H1 (cell line): Measurements from ENCODE around the gene AIG1. TPM values are rescaled to one million over a fixed set of nuclear protein-coding genes. Genes with fewer than 3 reads are reported as not detected.

Experiments
- CTCF ChIA-PET: fragments of 300-600 bp; sonication (Branson Sonifier 250); formaldehyde crosslinking; loops from one replicate; lab custom pipeline; 2021; ENCODE audit not compliant: partially characterized antibody; lab: Charles Lee
- POLR2A ChIA-PET: fragments of 300-600 bp; sonication (Branson Sonifier 250); formaldehyde crosslinking; loops from one replicate; lab custom pipeline; 2021; ENCODE audit warnings: inconsistent platforms; ENCODE audit not compliant: partially characterized antibody; lab: Charles Lee
- DNase-seq, 2 experiments: peaks; one replicate each; pipeline versions ENCODE4 v3.0.0 to v3.0.0-alpha.2; 2010 to 2022; ENCODE audit warnings: low spot score in 2 of 2, low read depth in 1 of 2, mixed read lengths in 1 of 2
- FAIRE-seq: peaks from 2 replicates; lab custom pipeline; 2011; peaks lifted over from hg19 to GRCh38; lab: Jason Lieb, UNC
- H2AFZ ChIP-seq: 2 replicates; pipeline ENCODE4 v1.8.1; 2012; ENCODE audit warnings: low read length, inconsistent platforms
- H2AK5ac ChIP-seq: 2 replicates; pipeline ENCODE4 v1.6.1; 2013; ENCODE audit warnings: low read depth, low read length
- H2BK120ac ChIP-seq: replicated peaks from 2 replicates; pipeline ENCODE3; 2013; ENCODE audit warnings: low read depth, low read length, inconsistent platforms
- H2BK12ac ChIP-seq: 2 replicates; pipeline ENCODE4 v1.6.1; 2013; ENCODE audit warnings: low read depth, low read length
- H2BK15ac ChIP-seq: 2 replicates; pipeline ENCODE4 v1.6.1; 2013; ENCODE audit warnings: low read length
- H2BK20ac ChIP-seq: 2 replicates; pipeline ENCODE4 v1.6.1; 2013; ENCODE audit warnings: low read length
- H2BK5ac ChIP-seq: 2 replicates; pipeline ENCODE4 v1.6.1; 2013; ENCODE audit warnings: low read depth, low read length
- H3K14ac ChIP-seq: 2 replicates; pipeline ENCODE4 v1.6.1; 2013; ENCODE audit warnings: inconsistent platforms; ENCODE audit not compliant: insufficient read length
- H3K18ac ChIP-seq: 2 replicates; pipeline ENCODE4 v1.6.1; 2013; ENCODE audit warnings: low read length; ENCODE audit errors: extremely low read depth
- H3K23ac ChIP-seq: 2 replicates; pipeline ENCODE4 v1.6.1; 2013; ENCODE audit warnings: inconsistent platforms; ENCODE audit not compliant: insufficient read length
- H3K23me2 ChIP-seq: 2 replicates; pipeline ENCODE4 v1.6.1; 2013; ENCODE audit warnings: low read depth, low read length
- H3K27ac ChIP-seq: 2 replicates; pipeline ENCODE4 v1.6.1; 2011; ENCODE audit warnings: low read depth, low read length, inconsistent platforms
- H3K27me3 ChIP-seq, 4 experiments: replicated peaks in 1 of 4; 1 replicate in 1 of 4; 2 replicates in 3 of 4; pipeline versions ENCODE4 v1.6.1 to v1.8.1; 2011 to 2013; ENCODE audit warnings: low read length in 3 of 4, mild to moderate bottlenecking in 3 of 4, inconsistent platforms in 2 of 4, mixed read lengths in 2 of 4, moderate library complexity in 1 of 4; ENCODE audit not compliant: control insufficient read depth in 3 of 4, insufficient read depth in 3 of 4; ENCODE audit errors: extremely low read depth in 1 of 4
- H3K36me3 ChIP-seq, 4 experiments: 2 replicates each; pipeline versions ENCODE4 v1.6.1 to v1.8.1; 2011 to 2013; ENCODE audit warnings: mild to moderate bottlenecking in 4 of 4, low read length in 3 of 4, moderate library complexity in 2 of 4, control low read depth in 1 of 4, inconsistent platforms in 1 of 4; ENCODE audit not compliant: insufficient read depth in 4 of 4, control insufficient read depth in 2 of 4
- H3K4ac ChIP-seq: replicated peaks from 2 replicates; pipeline ENCODE3; 2013; ENCODE audit warnings: low read length, low read depth, mixed read lengths, inconsistent platforms; ENCODE audit not compliant: insufficient read length
- H3K4me1 ChIP-seq, 4 experiments: replicated peaks in 1 of 4; 1 replicate in 1 of 4; 2 replicates in 3 of 4; pipeline versions ENCODE4 v1.6.1 to v1.8.1; 2011 to 2013; ENCODE audit warnings: low read length in 3 of 4, inconsistent platforms in 2 of 4, mixed read lengths in 1 of 4; ENCODE audit not compliant: insufficient read depth in 4 of 4, control insufficient read depth in 3 of 4
- H3K4me2 ChIP-seq, 2 experiments: 2 replicates each; pipeline versions ENCODE4 v1.6.1 to v1.8.1; 2011 to 2013; ENCODE audit warnings: low read depth in 2 of 2, low read length in 2 of 2, control low read depth in 1 of 2, inconsistent platforms in 1 of 2, mild to moderate bottlenecking in 1 of 2; ENCODE audit not compliant: insufficient read depth in 1 of 2
- H3K4me3 ChIP-seq, 4 experiments: fragments of 200-600, 300-600 bp in 1 of 4; sonication (generic), shearing (Covaris generic), sonication (Bioruptor Twin) in 1 of 4; 2 replicates each; pipeline versions ENCODE4 v1.5.1 to v1.8.1; 2011 to 2016; ENCODE audit warnings: low read length in 4 of 4, low read depth in 3 of 4, control low read depth in 2 of 4, inconsistent platforms in 2 of 4, mild to moderate bottlenecking in 2 of 4, mixed read lengths in 1 of 4, moderate library complexity in 1 of 4; ENCODE audit not compliant: insufficient read depth in 2 of 4; ENCODE audit errors: extremely low read depth in 1 of 4
- H3K56ac ChIP-seq: replicated peaks from 2 replicates; pipeline ENCODE3; 2013; ENCODE audit warnings: low read depth, mild to moderate bottlenecking, mixed read lengths, low read length, inconsistent platforms; ENCODE audit not compliant: insufficient read length
- H3K79me1 ChIP-seq: 2 replicates; pipeline ENCODE4 v1.6.1; 2013; ENCODE audit warnings: low read depth, low read length, control low read depth
- H3K79me2 ChIP-seq, 2 experiments: 2 replicates each; pipeline versions ENCODE4 v1.6.1 to v1.8.1; 2012 to 2013; ENCODE audit warnings: low read length in 2 of 2, mild to moderate bottlenecking in 2 of 2, inconsistent platforms in 1 of 2; ENCODE audit not compliant: insufficient read depth in 2 of 2, control insufficient read depth in 1 of 2
- H3K9ac ChIP-seq, 4 experiments: replicated peaks in 1 of 4; 1 replicate in 1 of 4; 2 replicates in 3 of 4; pipeline versions ENCODE4 v1.6.1 to v1.8.1; 2011 to 2013; ENCODE audit warnings: low read depth in 3 of 4, low read length in 3 of 4, control low read depth in 2 of 4, mild to moderate bottlenecking in 2 of 4, moderate library complexity in 2 of 4, inconsistent platforms in 1 of 4; ENCODE audit errors: extremely low read depth in 1 of 4
- H3K9me3 ChIP-seq, 2 experiments: 2 replicates each; pipeline versions ENCODE4 v1.6.1 to v1.8.1; 2012 to 2013; ENCODE audit warnings: mild to moderate bottlenecking in 2 of 2, moderate library complexity in 2 of 2, control low read depth in 1 of 2, inconsistent platforms in 1 of 2, low read depth in 1 of 2, low read length in 1 of 2, mixed read lengths in 1 of 2; ENCODE audit not compliant: insufficient read depth in 2 of 2
- H4K20me1 ChIP-seq, 2 experiments: replicated peaks in 1 of 2; 2 replicates each; pipeline versions ENCODE3 to v1.8.1; 2011 to 2013; ENCODE audit warnings: inconsistent platforms in 2 of 2, low read length in 2 of 2, mild to moderate bottlenecking in 1 of 2; ENCODE audit not compliant: insufficient read depth in 2 of 2, control insufficient read depth in 1 of 2
- H4K5ac ChIP-seq: 2 replicates; pipeline ENCODE4 v1.6.1; 2013; ENCODE audit warnings: low read length, low read depth, mixed read lengths, inconsistent platforms; ENCODE audit not compliant: insufficient read length
- H4K8ac ChIP-seq: 2 replicates; pipeline ENCODE4 v1.8.0; 2013; ENCODE audit warnings: mild to moderate bottlenecking, moderate library complexity, low read length, inconsistent platforms; ENCODE audit not compliant: insufficient read depth; ENCODE audit errors: extremely low read depth
- H4K91ac ChIP-seq: replicated peaks from 2 replicates; pipeline ENCODE3; 2013; ENCODE audit warnings: low read length, mixed read lengths, inconsistent platforms; ENCODE audit not compliant: insufficient read length
- BACH1 ChIP-seq: IDR thresholded peaks from 2 replicates; pipeline ENCODE4 v1.6.1; 2012; ENCODE audit warnings: low read length, improper control_type of control experiment
- BCL11A ChIP-seq, 2 experiments: IDR thresholded peaks; one replicate each; pipeline ENCODE4 v1.6.1; 2011; ENCODE audit warnings: low read depth in 2 of 2, low read length in 2 of 2, mild to moderate bottlenecking in 2 of 2
- CBX5 ChIP-seq: fragments of 300-800, 300-1000 bp; sonication (generic); IDR thresholded peaks from 2 replicates; pipeline ENCODE4 v1.7.1; 2016; ENCODE audit warnings: antibody characterized with exemption, low read length, low read depth
- CHD2 ChIP-seq: IDR thresholded peaks from 2 replicates; pipeline ENCODE4 v1.6.1; 2012; ENCODE audit warnings: low read length, improper control_type of control experiment
- E2F6 ChIP-seq: IDR thresholded peaks from 2 replicates; pipeline ENCODE4 v1.6.1; 2012; ENCODE audit warnings: inconsistent platforms
- HDAC6 ChIP-seq: IDR thresholded peaks from one replicate; pipeline ENCODE4 v1.7.1; 2012; ENCODE audit warnings: low read depth, mild to moderate bottlenecking, inconsistent platforms, low read length, moderate library complexity
- KDM1A ChIP-seq: fragments of 200-600, 300-600 bp; sonication (generic); IDR thresholded peaks from 2 replicates; pipeline ENCODE4 v1.7.1; 2016; ENCODE audit warnings: mild to moderate bottlenecking, low read length, borderline replicate concordance
- KDM4A ChIP-seq: IDR thresholded peaks from one replicate; pipeline ENCODE4 v1.7.1; 2012; ENCODE audit warnings: low read depth, mild to moderate bottlenecking, moderate library complexity, low read length, inconsistent platforms; ENCODE audit not compliant: severe bottlenecking
- MAX ChIP-seq: IDR thresholded peaks from 2 replicates; pipeline ENCODE4 v1.6.1; 2012; ENCODE audit warnings: inconsistent platforms
- SAP30 ChIP-seq: fragments of 300-600 bp; sonication (generic); IDR thresholded peaks from 2 replicates; pipeline ENCODE4 v1.7.1; 2012; ENCODE audit warnings: low read length, moderate library complexity, mild to moderate bottlenecking, inconsistent platforms; ENCODE audit not compliant: insufficient read depth, insufficient replicate concordance
- SP1 ChIP-seq: IDR thresholded peaks from 2 replicates; pipeline ENCODE4 v1.6.1; 2011; ENCODE audit warnings: low read depth, low read length
- SP4 ChIP-seq: IDR thresholded peaks from 2 replicates; pipeline ENCODE4 v1.6.1; 2012; ENCODE audit warnings: low read length, inconsistent platforms
- TAF1 ChIP-seq: IDR thresholded peaks from 2 replicates; pipeline ENCODE4 v1.6.1; 2011; ENCODE audit warnings: mild to moderate bottlenecking, low read depth, low read length
- TBP ChIP-seq: IDR thresholded peaks from 2 replicates; pipeline ENCODE4 v1.6.1; 2011; ENCODE audit warnings: low read depth, low read length, improper control_type of control experiment
- YY1 ChIP-seq: IDR thresholded peaks from 2 replicates; pipeline ENCODE4 v1.6.1; 2011; ENCODE audit warnings: low read depth, mild to moderate bottlenecking, low read length
- WGBS, 2 experiments: shearing (Covaris generic) in 1 of 2; methylation state at CpG; one replicate each; pipeline versions ENCODE4 v1.1.6 to v1.1.7; 2013 to 2015; ENCODE audit warnings: low lambda C conversion rate in 2 of 2, mixed read lengths in 2 of 2, inconsistent platforms in 1 of 2, low coverage in 1 of 2, missing lambda C conversion rate in 1 of 2; ENCODE audit not compliant: insufficient replicate concordance in 2 of 2, insufficient coverage in 1 of 2, insufficient read length in 1 of 2; ENCODE audit errors: extremely low coverage in 1 of 2, missing lambda C conversion rate in 1 of 2; 5-methylcytosine and 5-hydroxymethylcytosine counted together
- polyA plus RNA-seq, 7 experiments: library from polyadenylated mRNA; depleted of rRNA in 3 of 7; stranded (reverse) in 5 of 7; unstranded in 2 of 7; fragments of >200 nt in 5 of 7; fragments of 200-250 nt in 2 of 7; gene quantifications; 1 replicate in 5 of 7; 2 replicates in 1 of 7; 4 replicates in 1 of 7; pipeline versions ENCODE4 v1.2.1 to v1.2.3, GENCODE V29; 2011 to 2013; ENCODE audit warnings: missing spikeins in 2 of 7, mixed read lengths in 2 of 7
- total RNA-seq: library from RNA; stranded (reverse); fragmentation: NEBNext Ultra II Directional; extraction: Animal tissue kit (Norgen Biotek cat#: 25700); gene quantifications from 2 replicates; pipeline ENCODE4 v1.2.1, GENCODE V29; 2021

Gene AIG1
- total and polyA plus RNA-seq, 2 of the 8 experiments (the other 6 are each of a cell fraction or from before 2014, with no cell fraction given) = 56.6 to 58.4 TPM

DNA sequence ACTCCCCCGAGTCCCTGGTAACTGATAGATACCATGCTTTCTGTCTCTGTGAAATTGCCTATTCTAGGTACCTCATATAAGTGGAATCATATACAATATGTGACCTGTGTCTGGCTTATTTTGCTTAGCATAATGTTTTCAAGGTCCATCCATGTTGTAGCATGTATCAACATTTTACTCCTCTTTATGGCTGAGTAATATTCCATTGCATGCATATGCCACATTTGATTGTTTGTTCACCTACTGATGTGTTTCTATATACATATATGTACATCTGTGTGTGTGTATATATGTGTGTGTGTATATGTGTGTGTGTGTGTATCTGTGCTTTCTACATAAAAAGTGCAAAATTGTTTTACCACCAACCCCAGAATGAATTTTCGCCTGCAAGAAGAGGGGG is 270.7 kb downstream of the AIG1 start:
- Histone ChIP-seq H2BK20ac (no peak overlapping the region), H2AFZ (no peak overlapping the region), H3K4me1 (no peaks in the 10 kb centered on the region), H3K9ac (no peak overlapping the region), H3K27ac (no peak overlapping the region), H3K4me2 (no peak overlapping the region), H4K20me1 (no peaks in the 10 kb centered on the region), H4K8ac (no peak overlapping the region), H3K23me2 (no peaks in the 10 kb centered on the region), H2AK5ac (no peak overlapping the region), H3K14ac (no peak overlapping the region), H3K4me3 (no peak overlapping the region), H2BK120ac (no peak overlapping the region), H3K56ac (no peak overlapping the region), H2BK5ac (no peak overlapping the region), H3K9me3 (no peaks in the 10 kb centered on the region), H3K79me1 (no peaks in the 10 kb centered on the region), H4K91ac (no peak overlapping the region), H2BK12ac (no peak overlapping the region), H3K23ac (no peak overlapping the region), H4K5ac (no peak overlapping the region), H3K79me2 (no peaks in the 10 kb centered on the region), H2BK15ac (no peak overlapping the region), H3K18ac (no peak overlapping the region), H3K36me3 (no peaks in the 10 kb centered on the region; a peak in 1 of 8 replicates), H3K27me3 (no peaks in the 10 kb centered on the region), H3K4ac (no peak overlapping the region)
- ChIA-PET CTCF (interaction anchor here (1.0 kb wide), 1 partner anchor 22 kb away, joined by 3 read pairs; no protein-coding TSS in a partner anchor), POLR2A (no interaction called here)
- WGBS, 2 experiments = 89% methylated on average over 2 of the region's 2 CpGs; no CpG with 5 or more reads in 1 of the 2 experiments
- DNase-seq (no peak), FAIRE-seq (no peak)
- no peak for TF ChIP-seq TAF1
- TF ChIP-seq KDM1A = no peak
- TF ChIP-seq SP1 = no peak
- TF ChIP-seq BCL11A (IDR thresholded peaks at IDR 0.05; ENCODE audit: low read depth in 2 of 2, low read length in 2 of 2) = no peak
- TF ChIP-seq E2F6 = no peak
- TF ChIP-seq TBP = no peak
- TF ChIP-seq YY1 = no peak
- no peak for TF ChIP-seq SAP30
- no peak for TF ChIP-seq SP4
- no peak for TF ChIP-seq HDAC6
- no peak for TF ChIP-seq KDM4A
- TF ChIP-seq BACH1 = no peak
- TF ChIP-seq CBX5 = no peak
- TF ChIP-seq CHD2 = no peak
- TF ChIP-seq MAX = no peak
